HG02885 (cell line): ENCODE results near the gene SPTSSB.

Source experiments
- ATAC-seq: cut with Tn5 transposase; IDR thresholded peaks from one replicate; pipeline ENCODE4 v1.9.1; 2021; ENCODE audit warnings: mild to moderate bottlenecking; ENCODE audit not compliant: unreplicated experiment, poor library complexity

Gene SPTSSB

DNA sequence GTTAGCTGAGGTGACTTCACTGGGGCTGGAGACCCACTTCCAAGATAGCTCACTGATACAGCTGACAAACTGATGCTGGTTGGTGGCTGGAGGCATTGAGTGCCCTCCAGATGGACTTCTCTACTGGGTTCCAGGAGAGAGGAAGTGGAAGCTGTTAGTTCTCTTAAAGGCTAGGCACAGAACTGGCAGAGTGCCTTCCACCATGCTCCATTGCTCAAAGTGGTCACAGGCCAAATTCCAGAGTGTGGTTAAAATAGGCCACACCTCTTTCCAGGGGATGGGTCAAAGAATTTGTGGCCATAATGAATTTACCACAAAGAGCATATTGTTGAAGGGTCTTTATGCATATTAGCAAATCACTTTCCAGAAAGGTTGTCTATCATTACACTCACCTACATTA is 76.0 kb downstream of the SPTSSB start:
- ATAC-seq = no peak
